K562 (cell line): ENCODE data around the gene PMCH. TPM values are rescaled to one million over a fixed set of nuclear protein-coding genes. Genes with fewer than 3 reads are reported as not detected.

Experiments used
- ATAC-seq: fragments of 200-7000 bp; cut with Tn5 transposase; 3 replicates; pipeline ENCODE4 v1.9.1; 2020; ENCODE audit warnings: moderate library complexity
- BruUV-seq: library from RNA; stranded (reverse); fragments of 400-500 nt; replicated peaks from 2 replicates; lab custom pipeline; 2021; lab: Mats Ljungman, UMichigan
- CTCF ChIA-PET: fragments of 300-600 bp; formaldehyde crosslinking; extraction: SDS; loops from one replicate; lab custom pipeline; 2021; ENCODE audit warnings: low intra/inter-chr PET ratio; lab: Yijun Ruan, JAX
- POLR2A ChIA-PET: fragments of 300-600, 350-650 bp; sonication (Branson Sonifier 250); formaldehyde crosslinking; extraction: SDS; loops from one replicate; lab custom pipeline; 2021; ENCODE audit warnings: antibody characterized with exemption, inconsistent platforms; lab: Yijun Ruan, JAX
- DNase-seq, 4 experiments: peaks; one replicate each; pipeline versions ENCODE4 v3.0.0 to v3.0.0-alpha.2; 2011 to 2018; ENCODE audit warnings: low spot score in 3 of 4, mixed read lengths in 3 of 4; ENCODE audit errors: extremely low read depth in 1 of 4
- FAIRE-seq: peaks from 2 replicates; lab custom pipeline; 2011; peaks lifted over from hg19 to GRCh38; lab: Jason Lieb, UNC
- H2AFZ ChIP-seq: 2 replicates; pipeline ENCODE4 v1.6.0; 2011; ENCODE audit warnings: low read depth, low read length, control low read depth, inconsistent platforms
- H3K27ac ChIP-seq: fragments of 200-600 bp; 3 replicates; pipeline ENCODE4 v1.8.0; 2011; ENCODE audit warnings: low read depth, mild to moderate bottlenecking, control low read depth, inconsistent platforms, low read length, moderate library complexity, mixed read lengths; ENCODE audit errors: extremely low read depth
- H3K27me3 ChIP-seq, 2 experiments: fragments of 300-600 bp in 1 of 2; 2 replicates in 1 of 2; 3 replicates in 1 of 2; pipeline versions ENCODE4 v1.6.0 to v1.8.0; 2011; ENCODE audit warnings: inconsistent platforms in 2 of 2, low read length in 2 of 2, mild to moderate bottlenecking in 1 of 2, mixed read lengths in 1 of 2, moderate library complexity in 1 of 2; ENCODE audit not compliant: control insufficient read depth in 2 of 2, insufficient read depth in 2 of 2
- H3K36me3 ChIP-seq: fragments of 300-600 bp; 3 replicates; pipeline ENCODE4 v1.8.0; 2011; ENCODE audit warnings: mild to moderate bottlenecking, low read length, inconsistent platforms; ENCODE audit not compliant: control insufficient read depth, insufficient read depth
- H3K4me1 ChIP-seq, 2 experiments: fragments of 200-600 bp in 1 of 2; replicated peaks in 1 of 2; 2 replicates in 1 of 2; 3 replicates in 1 of 2; pipeline versions ENCODE4 v1.5.1 to v1.8.0; 2011; ENCODE audit warnings: inconsistent platforms in 2 of 2, low read length in 2 of 2, mild to moderate bottlenecking in 1 of 2, mixed read lengths in 1 of 2, moderate library complexity in 1 of 2; ENCODE audit not compliant: control insufficient read depth in 2 of 2, insufficient read depth in 2 of 2
- H3K4me2 ChIP-seq: 2 replicates; pipeline ENCODE4 v1.6.1; 2011; ENCODE audit warnings: low read length, control low read depth, inconsistent platforms, mixed read lengths; ENCODE audit not compliant: insufficient read depth
- H3K4me3 ChIP-seq: fragments of 200-600 bp; sonication (generic), shearing (Covaris generic); 2 replicates; pipeline ENCODE4 v1.5.1; 2016; ENCODE audit warnings: control low read depth, inconsistent platforms
- H3K79me2 ChIP-seq: fragments of 200-600 bp; 3 replicates; pipeline ENCODE4 v1.8.0; 2011; ENCODE audit warnings: low read length, inconsistent platforms; ENCODE audit not compliant: control insufficient read depth, insufficient read depth
- H3K9ac ChIP-seq, 2 experiments: 2 replicates each; pipeline versions ENCODE4 v1.6.0 to v1.6.1; 2011; ENCODE audit warnings: low read depth in 2 of 2, low read length in 2 of 2, control low read depth in 1 of 2, inconsistent platforms in 1 of 2, mild to moderate bottlenecking in 1 of 2, mixed read lengths in 1 of 2; ENCODE audit not compliant: insufficient read depth in 1 of 2
- H3K9me1 ChIP-seq: one replicate; pipeline ENCODE4 v1.6.0; 2011; ENCODE audit warnings: inconsistent platforms, mild to moderate bottlenecking, low read length, moderate library complexity; ENCODE audit not compliant: control insufficient read depth, insufficient read depth
- H3K9me3 ChIP-seq: replicated peaks from 2 replicates; pipeline ENCODE4 v1.5.1; 2011; ENCODE audit warnings: low read depth, low read length, inconsistent platforms; ENCODE audit not compliant: control insufficient read depth, insufficient read depth
- H4K20me1 ChIP-seq: replicated peaks from 2 replicates; pipeline ENCODE4 v1.6.1; 2011; ENCODE audit warnings: low read length, inconsistent platforms, mixed read lengths; ENCODE audit not compliant: control insufficient read depth, insufficient read depth
- BACH1 ChIP-seq: fragments of 200-800 bp; sonication (Bioruptor generic); IDR thresholded peaks from 2 replicates; pipeline ENCODE4 v1.6.1; 2016; ENCODE audit warnings: missing genetic modification characterization, missing compliant biosample characterization
- DPF2 ChIP-seq: fragments of 450-650 bp; IDR thresholded peaks from 2 replicates; pipeline ENCODE4 v1.6.1; 2016
- ETV1 ChIP-seq: fragments of 450-650 bp; conservative IDR thresholded peaks from 2 replicates; pipeline ENCODE4 v1.6.1; 2016; ENCODE audit warnings: missing genetic modification characterization, control low read depth, low read depth, missing compliant biosample characterization
- FOXA1 ChIP-seq: fragments of 450-650 bp; IDR thresholded peaks from 2 replicates; pipeline ENCODE4 v1.6.1; 2016; ENCODE audit warnings: mild to moderate bottlenecking, borderline replicate concordance
- GATA2 ChIP-seq: sonication (generic); formaldehyde crosslinking; IDR thresholded peaks from 2 replicates; pipeline ENCODE4 v1.4.0; 2020; ENCODE audit warnings: mild to moderate bottlenecking, missing genetic modification reagents
- KLF1 ChIP-seq: fragments of 450-650 bp; IDR thresholded peaks from 2 replicates; pipeline ENCODE4 v1.6.1; 2016; ENCODE audit warnings: missing genetic modification characterization, missing compliant biosample characterization
- MAFF ChIP-seq: IDR thresholded peaks from 2 replicates; pipeline ENCODE4 v1.6.1; 2012; ENCODE audit warnings: low read length, improper control_type of control experiment
- MAFG ChIP-seq: fragments of 450-650 bp; conservative IDR thresholded peaks from 2 replicates; pipeline ENCODE4 v1.6.1; 2016; ENCODE audit warnings: missing genetic modification characterization, missing compliant biosample characterization
- MAFK ChIP-seq: IDR thresholded peaks from 2 replicates; pipeline ENCODE4 v1.6.1; 2011; ENCODE audit warnings: low read length, improper control_type of control experiment
- MAZ ChIP-seq, 2 experiments: fragments of 450-650 bp in 1 of 2; sonication (generic) in 1 of 2; formaldehyde crosslinking; IDR thresholded peaks in 1 of 2; conservative IDR thresholded peaks in 1 of 2; 2 replicates each; pipeline versions ENCODE4 v1.4.0 to v1.5.0; 2020; ENCODE audit warnings: mild to moderate bottlenecking in 1 of 2, missing genetic modification reagents in 1 of 2
- NFE2 ChIP-seq: IDR thresholded peaks from 2 replicates; pipeline ENCODE4 v1.6.1; 2014; ENCODE audit warnings: antibody characterized with exemption, low read depth
- NFE2L1 ChIP-seq: fragments of 450-650 bp; IDR thresholded peaks from 2 replicates; pipeline ENCODE4 v1.6.1; 2016; ENCODE audit warnings: missing genetic modification characterization, low read depth, mild to moderate bottlenecking, missing compliant biosample characterization, moderate library complexity, borderline replicate concordance
- PHTF2 ChIP-seq: fragments of 250-450 bp; sonication (Bioruptor Pico); IDR thresholded peaks from 2 replicates; pipeline ENCODE4 v1.5.0; 2021; ENCODE audit warnings: mild to moderate bottlenecking
- PKNOX1 ChIP-seq: fragments of 450-650 bp; IDR thresholded peaks from 2 replicates; pipeline ENCODE4 v1.6.1; 2016
- RFX7 ChIP-seq: fragments of 250-450 bp; sonication (Bioruptor Pico); IDR thresholded peaks from 2 replicates; pipeline ENCODE4 v1.5.1; 2021; ENCODE audit warnings: mild to moderate bottlenecking
- TCF7L2 ChIP-seq: fragments of 150-350 bp; IDR thresholded peaks from 2 replicates; pipeline ENCODE4 v1.6.1; 2016; ENCODE audit warnings: low read depth, mild to moderate bottlenecking, low read length, moderate library complexity
- TOE1 ChIP-seq, 2 experiments: fragments of 450-650 bp in 1 of 2; sonication (generic) in 1 of 2; formaldehyde crosslinking in 1 of 2; IDR thresholded peaks; 2 replicates each; pipeline versions ENCODE4 v1.7.1 to v1.8.0; 2016 to 2022; ENCODE audit warnings: borderline replicate concordance in 2 of 2, mild to moderate bottlenecking in 2 of 2, antibody characterized with exemption in 1 of 2, inconsistent platforms in 1 of 2, low read depth in 1 of 2, missing genetic modification reagents in 1 of 2, moderate library complexity in 1 of 2
- TRIM24 ChIP-seq, 2 experiments: fragments of 450-650 bp; IDR thresholded peaks; 2 replicates each; pipeline ENCODE4 v1.6.1; 2016
- ZNF316 ChIP-seq: fragments of 450-650 bp; IDR thresholded peaks from 2 replicates; pipeline ENCODE4 v1.6.1; 2016
- ZNF592 ChIP-seq: fragments of 450-650 bp; IDR thresholded peaks from 2 replicates; pipeline ENCODE4 v1.6.1; 2017; ENCODE audit warnings: antibody characterized with exemption, mild to moderate bottlenecking
- WGBS: fragments of 100-300 bp; shearing (Covaris generic); methylation state at CpG from one replicate; pipeline ENCODE4 v1.1.6; 2016; ENCODE audit warnings: low coverage, mixed read lengths; ENCODE audit not compliant: insufficient coverage; ENCODE audit errors: missing lambda C conversion rate; 5-methylcytosine and 5-hydroxymethylcytosine counted together
- in situ Hi-C: fragments of 300-500 bp; cut with MboI; formaldehyde crosslinking; loops from 4 replicates; pipeline ENCODE4 v1.15.0; 2018; ENCODE audit warnings: inconsistent platforms, mixed read lengths
- intact Hi-C: fragments of 100-400 bp; cut with micrococcal nuclease; formaldehyde crosslinking; loops from 2 replicates; pipeline ENCODE4 v1.14.2; 2022
- polyA plus RNA-seq, 8 experiments: library from polyadenylated mRNA; depleted of rRNA in 4 of 8; stranded (reverse) in 5 of 8; unstranded in 3 of 8; fragments of >200 nt; fragmentation: Nextera tagmentation in 2 of 8; fragmentation: Illumina TruSeq in 1 of 8; extraction: Ambion mirVana in 2 of 8; extraction: Trizol in 1 of 8; gene quantifications; 2 replicates each; pipeline versions ENCODE4 v1.2.1 to v1.2.3, GENCODE V29; 2011 to 2014; ENCODE audit warnings: inconsistent platforms in 1 of 8, missing spikeins in 1 of 8
- total RNA-seq, 7 experiments: library from RNA; depleted of rRNA in 6 of 7; stranded (reverse); fragments of >200 nt in 6 of 7; fragmentation: Illumina TruSeq in 2 of 7; extraction: Trizol in 2 of 7; gene quantifications; 2 replicates each; pipeline versions ENCODE4 v1.2.1 to v1.2.3, GENCODE V29; 2011 to 2021; ENCODE audit warnings: low replicate concordance in 1 of 7

Gene PMCH
- total and polyA plus RNA-seq, 9 of the 15 experiments (the other 6 are each of a cell fraction or from before 2014, with no cell fraction given), result 0.10 to 0.20 TPM; not detected in 7

GRCh38 chr12:102174117-102174516, 23.5 kb downstream of the PMCH start:
- H3K4me1 ChIP-seq, result peaks cover 0 to 9% of the 10 kb centered on the region in 2 experiments; a peak in 3 of 5 replicates
- H2AFZ ChIP-seq, result no peak overlapping the region
- CTCF ChIA-PET, result no interaction called here
- no peak overlapping the region for H3K9ac ChIP-seq
- H3K4me2 ChIP-seq, result no peak overlapping the region
- no peaks in the 10 kb centered on the region for H3K27me3 ChIP-seq
- H3K79me2 ChIP-seq, result no peaks in the 10 kb centered on the region
- peak overlapping the region; percentile 43; the same call in 2 of the 3 replicates for H3K27ac ChIP-seq
- 81% methylated on average over 2 of the region's 2 CpGs for WGBS
- ATAC-seq (peak; percentile 46), FAIRE-seq (no peak), DNase-seq (no peak)
- no peaks in the 10 kb centered on the region for H4K20me1 ChIP-seq
- BruUV-seq, result no TSS peak
- no peak overlapping the region for H3K4me3 ChIP-seq
- intact Hi-C loops (loop anchor here (5.0 to 10.0 kb wide), 4 partner anchors 123 to 641 kb away; no protein-coding TSS in a partner anchor), in situ Hi-C loops (no loop called here)
- H3K9me3 ChIP-seq, result no peaks in the 10 kb centered on the region
- no peaks in the 10 kb centered on the region for H3K9me1 ChIP-seq
- peaks cover 48% of the 10 kb centered on the region for H3K36me3 ChIP-seq
- POLR2A ChIA-PET, result interaction anchor here (0.8 to 1.9 kb wide), 3 partner anchors 9 to 20 kb away, joined by 3 to 4 read pairs (median 3); no protein-coding TSS in a partner anchor
- TF ChIP-seq PHTF2 (CRISPR knock-in tag) (no peak), ETV1 (tag) (peak; percentile 32; the same call in 1 of the 2 replicates), MAZ (CRISPR knock-in tag; conservative IDR thresholded peaks at IDR 0.05 in 1 of 2, IDR thresholded peaks at IDR 0.05 in 1 of 2) (no peak), TOE1 (IDR thresholded peaks at IDR 0.05; ENCODE audit: borderline replicate concordance) (no peak), TOE1 (CRISPR knock-in tag; IDR thresholded peaks at IDR 0.05; ENCODE audit: borderline replicate concordance, low read depth) (no peak), FOXA1 (no peak), TRIM24 (IDR thresholded peaks at IDR 0.05) (no peak), DPF2 (peak; percentile 36; the same call in 1 of the 2 replicates), BACH1 (tag) (0 out of 2 replicates have a peak, but pooled peaks have one; percentile 19), MAFG (tag) (peak; percentile 96), MAFK (peak; percentile 65; the same call in 1 of the 2 replicates), PKNOX1 (peak; percentile 40; the same call in 1 of the 2 replicates), ZNF592 (0 out of 2 replicates have a peak, but pooled peaks have one; percentile 38), KLF1 (tag) (no peak), MAFF (peak; percentile 69; the same call in 1 of the 2 replicates), TCF7L2 (no peak), NFE2L1 (peak; percentile 59; the same call in 1 of the 2 replicates), RFX7 (no peak), GATA2 (CRISPR knock-in tag) (no peak), NFE2 (peak; percentile 72), ZNF316 (peak; percentile 95)
